ENCODE measurements around the gene PABPC3.

The PABPC3 gene
- long read RNA-seq, donor 1, partial matches to known transcripts: 0 of 1 reads
- long read RNA-seq, donor 1, other reads (novel, unspliced or antisense): 0 of 1 reads
- long read RNA-seq, donor 2: 0 reads
- long read RNA-seq, donor 3, partial matches to known transcripts: 0 of 1 reads
- long read RNA-seq, donor 3, other reads (novel, unspliced or antisense): 0 of 1 reads
- long read RNA-seq, donor 4, partial matches to known transcripts: 0 of 1 reads
- long read RNA-seq, donor 4, other reads (novel, unspliced or antisense): 0 of 1 reads
- long read RNA-seq, donor 5, partial matches to known transcripts: 0 of 1 reads
- long read RNA-seq, donor 5, other reads (novel, unspliced or antisense): 0 of 1 reads
- long read RNA-seq, donor 6: 0 reads
- long read RNA-seq, donor 7, partial matches to known transcripts: 0 of 1 reads
- long read RNA-seq, donor 7, other reads (novel, unspliced or antisense): 0 of 1 reads
- long read RNA-seq, donor 8: 0 reads

GRCh38 chr13:25095851-25096453, at the start of gene PABPC3:
Gene PABPC3, plus strand, starts transcription at chr13:25096136. Its CDS starts 63 bp downstream, at chr13:25096199.
- peak; percentile 28 for DNase-seq

DNA sequence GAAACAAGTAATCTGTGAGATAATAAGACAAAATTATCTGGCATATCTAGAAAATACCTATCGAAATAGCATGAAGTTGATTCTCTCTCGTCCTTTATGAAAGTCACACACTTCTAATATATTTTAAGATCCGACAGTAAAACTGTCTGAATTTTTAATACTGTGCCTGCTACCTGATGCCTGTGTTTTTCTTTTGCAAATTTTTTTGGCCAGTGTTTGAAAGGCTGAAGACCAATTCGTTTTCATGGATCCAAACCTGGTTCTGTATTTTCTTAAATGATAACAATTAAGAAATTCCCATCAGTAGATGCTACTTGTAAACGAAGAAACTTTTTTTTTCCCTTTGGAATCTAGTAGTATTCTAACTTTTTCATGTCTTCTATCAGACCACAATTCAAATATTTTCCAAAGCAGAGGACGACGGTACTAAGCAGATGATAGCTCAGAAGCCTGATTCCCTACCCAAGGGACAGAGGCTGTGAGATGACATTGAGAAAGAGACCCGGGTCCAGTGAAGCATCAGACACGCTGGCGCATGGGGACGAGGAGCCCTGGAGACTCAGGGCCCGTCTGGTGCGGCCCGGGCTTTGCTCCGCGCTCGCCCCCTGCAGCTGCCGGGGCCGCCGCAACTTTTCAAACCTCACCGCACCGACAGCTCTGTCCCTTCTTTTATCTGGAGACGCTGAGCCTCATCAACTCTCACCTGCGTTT, 49.5 kb upstream of the PABPC3 start:
- peak; percentile 6 for DNase-seq

- peak; percentile 72 for DNase-seq
Observed at GRCh38 chr13:25046985-25047511, 48.9 kb upstream of the PABPC3 start.

DNA sequence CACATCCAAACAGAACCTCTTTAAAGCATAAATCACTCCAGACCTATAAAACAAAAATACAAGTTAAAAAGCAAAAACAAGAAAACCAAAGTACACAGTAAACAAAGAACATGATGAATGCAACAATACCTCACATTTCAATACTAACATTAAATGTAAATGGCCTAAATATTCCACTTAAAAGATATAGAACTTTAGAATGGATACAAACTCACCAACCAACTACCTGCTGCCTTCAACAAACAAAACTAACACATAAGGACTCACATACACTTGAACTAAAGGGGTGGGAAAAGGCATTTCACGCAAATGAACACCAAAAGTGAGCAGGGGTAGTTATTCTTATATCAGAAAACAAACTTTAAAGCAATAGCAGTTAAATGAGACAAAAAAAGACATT, 44.9 kb upstream of the PABPC3 start:
- no peak for DNase-seq

GRCh38 chr13:25059166-25059565, 36.8 kb upstream of the PABPC3 start:
- no peak for DNase-seq

DNA sequence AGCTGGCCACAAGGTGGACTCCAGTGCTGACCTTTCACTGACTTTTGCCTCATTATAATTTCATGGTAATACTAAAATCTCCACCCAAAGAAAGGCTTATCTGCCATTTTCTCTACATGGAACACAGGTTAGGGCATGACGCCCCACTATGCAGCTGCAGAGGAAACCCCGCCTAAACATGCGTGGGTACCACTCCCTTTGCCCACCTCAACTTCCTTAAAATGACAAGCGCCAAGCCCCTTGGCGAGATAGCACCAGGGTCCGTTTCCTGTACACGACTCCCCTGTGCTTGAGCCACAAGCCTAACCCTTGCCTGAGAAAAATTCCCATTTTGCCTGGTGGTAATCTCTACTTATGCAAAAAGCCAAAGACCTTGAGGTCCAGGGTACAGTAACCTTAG, 36.0 kb upstream of the PABPC3 start:
- no peak for DNase-seq

GRCh38 chr13:25062479-25062878, 33.5 kb upstream of the PABPC3 start:
- no peak for DNase-seq

DNA sequence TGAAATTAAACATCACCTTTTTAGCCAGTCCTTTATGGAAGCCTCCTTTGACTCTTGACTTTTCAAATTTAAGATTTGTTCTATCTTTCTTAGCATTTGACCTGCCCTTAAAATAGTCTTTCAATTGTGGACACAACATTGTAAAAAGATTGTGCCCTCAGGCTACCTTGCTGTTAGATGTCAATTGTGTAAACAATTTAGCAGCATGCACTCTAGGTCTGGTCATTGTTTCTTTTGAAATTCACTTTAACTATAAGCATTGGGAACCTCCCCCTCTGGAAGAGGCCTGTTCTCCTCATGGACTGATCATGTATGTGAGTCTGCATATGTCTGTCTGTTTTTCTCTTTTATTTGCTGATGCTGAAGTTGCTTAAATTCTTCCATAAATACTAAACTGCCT, 31.5 kb upstream of the PABPC3 start:
- no peak for DNase-seq

DNA sequence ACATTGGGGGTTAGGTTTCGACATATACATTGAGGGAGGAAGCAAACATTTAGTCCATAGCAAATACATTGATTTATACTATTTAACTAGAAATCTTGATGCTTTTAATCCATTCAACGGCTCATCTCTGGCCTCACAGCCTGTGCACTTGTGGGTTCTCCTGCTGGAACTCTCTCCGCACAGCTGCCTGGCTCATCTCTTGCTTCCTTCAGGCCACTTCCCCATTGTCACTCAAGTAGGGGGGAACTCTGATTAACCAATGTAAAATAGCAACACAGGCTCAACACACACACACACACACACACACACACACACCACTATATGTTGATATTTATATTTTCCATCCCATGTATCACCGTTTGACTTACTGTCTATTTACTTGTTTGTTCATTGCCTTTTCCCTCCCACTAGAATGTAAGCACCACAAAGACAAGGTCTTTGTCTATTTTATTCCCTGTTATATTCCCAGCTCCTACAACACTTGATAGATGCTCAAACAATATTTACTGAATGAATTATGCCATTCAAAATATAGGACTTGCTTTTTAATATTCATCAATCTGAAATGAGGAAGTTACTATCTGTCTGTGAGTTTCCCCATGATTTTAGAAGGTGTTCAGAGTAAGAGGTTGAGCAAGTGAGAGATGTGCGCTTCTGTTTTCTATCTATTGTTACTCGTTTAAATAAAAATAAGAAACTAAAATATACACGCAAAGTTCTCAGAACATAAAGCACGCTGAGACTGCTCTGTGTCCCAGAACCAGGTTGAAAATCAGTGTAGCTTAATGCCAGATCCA, 29.8 kb upstream of the PABPC3 start:
- DNase-seq: no peak

GRCh38 chr13:25067064-25067463, 28.9 kb upstream of the PABPC3 start:
- no peak for DNase-seq

DNA sequence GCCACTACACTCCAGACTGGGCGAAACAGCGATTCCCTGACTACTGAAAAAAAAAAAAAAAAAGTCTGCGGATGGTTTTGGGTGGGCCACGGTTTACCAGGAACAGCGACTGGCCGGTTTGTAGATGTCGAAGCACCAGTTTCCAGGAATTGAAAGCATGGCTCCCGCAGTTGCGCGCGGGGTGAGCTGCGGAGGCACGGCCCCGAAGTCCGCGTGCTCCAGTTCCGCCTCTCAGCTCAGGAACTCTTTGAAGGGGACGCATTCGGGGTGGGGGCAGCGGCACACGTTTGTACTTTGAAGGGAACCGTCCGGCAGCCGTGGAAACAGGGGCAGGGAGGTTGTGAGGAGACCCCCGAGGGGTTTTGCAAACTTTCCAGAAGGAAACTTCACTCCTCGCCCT, 27.1 kb upstream of the PABPC3 start:
- no peak for DNase-seq

GRCh38 chr13:25069236-25069635, 26.7 kb upstream of the PABPC3 start:
- DNase-seq: no peak

DNA sequence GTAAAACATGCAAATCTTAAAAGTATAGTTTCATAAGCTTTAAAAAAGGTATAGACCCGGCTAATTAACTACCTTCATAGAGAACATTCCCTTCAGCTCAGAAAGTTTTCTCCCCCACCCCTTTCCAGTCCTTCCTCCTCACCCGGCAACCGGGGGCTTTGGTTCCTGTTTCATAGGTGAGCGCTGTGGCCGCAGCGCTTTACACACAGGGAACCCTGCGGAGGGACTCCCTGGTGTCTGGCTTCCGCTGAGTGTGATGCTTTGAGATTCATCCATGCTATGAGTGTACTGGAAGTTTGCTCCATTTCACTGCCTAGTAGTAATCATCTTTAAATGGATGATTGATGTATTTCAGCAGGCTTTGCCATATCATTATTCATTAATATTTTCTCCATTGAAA, 26.0 kb upstream of the PABPC3 start:
- DNase-seq: no peak

DNA sequence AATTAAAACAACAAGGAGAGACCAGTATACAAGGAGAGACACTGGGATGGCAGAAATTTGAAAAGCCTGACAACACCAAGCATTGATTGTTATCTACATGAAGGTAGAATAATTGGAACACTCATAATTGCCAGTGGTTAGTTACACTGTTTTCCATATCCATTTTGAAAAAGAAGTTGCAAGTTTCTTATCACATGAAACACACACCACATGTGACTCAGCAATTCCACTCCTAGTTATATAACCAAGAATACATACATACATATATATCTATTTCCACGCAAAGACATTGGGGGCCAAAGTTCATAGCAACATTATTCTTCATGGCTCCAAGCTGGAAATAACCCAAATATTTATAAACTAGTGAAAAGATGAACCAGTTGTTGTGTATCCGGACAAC, 15.2 kb upstream of the PABPC3 start:
- DNase-seq: no peak

DNA sequence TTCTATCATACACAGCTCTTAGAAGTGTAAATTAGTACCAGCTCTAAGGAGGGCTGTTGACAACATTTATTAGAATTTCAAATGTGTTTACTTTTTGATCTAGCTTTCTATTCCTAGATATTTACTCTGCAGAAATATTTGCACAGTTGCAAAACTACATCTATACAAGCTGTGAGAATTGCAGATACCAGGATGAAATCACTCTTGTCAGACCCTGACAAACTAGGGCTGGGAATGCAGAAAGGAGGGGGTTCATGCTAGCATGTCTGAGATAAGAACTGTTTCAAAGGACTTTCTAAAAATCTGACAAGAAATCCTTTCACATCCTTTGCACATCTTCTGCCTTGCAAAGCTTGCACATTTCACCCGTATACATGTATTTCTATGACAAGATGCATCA, 11.8 kb upstream of the PABPC3 start:
- no peak for DNase-seq

GRCh38 chr13:25085125-25085742, 10.7 kb upstream of the PABPC3 start:
- peak; percentile 8 for DNase-seq

- no peak for DNase-seq
Observed at GRCh38 chr13:25088562-25089221, 7.2 kb upstream of the PABPC3 start.

DNA sequence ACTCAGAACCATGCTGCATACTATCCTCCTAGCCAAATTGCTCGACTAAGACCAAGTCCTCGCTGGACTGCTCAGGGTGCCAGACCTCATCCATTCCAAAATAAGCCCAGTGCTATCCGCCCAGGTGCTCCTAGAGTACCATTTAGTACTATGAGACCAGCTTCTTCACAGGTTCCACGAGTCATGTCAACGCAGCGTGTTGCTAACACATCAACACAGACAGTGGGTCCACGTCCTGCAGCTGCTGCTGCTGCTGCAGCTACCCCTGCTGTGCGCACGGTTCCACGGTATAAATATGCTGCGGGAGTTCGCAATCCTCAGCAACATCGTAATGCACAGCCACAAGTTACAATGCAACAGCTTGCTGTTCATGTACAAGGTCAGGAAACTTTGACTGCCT, 1.5 kb downstream of the PABPC3 start:
- no peak for DNase-seq

GRCh38 chr13:25103711-25104110, 7.8 kb downstream of the PABPC3 start:
- DNase-seq: no peak

DNA sequence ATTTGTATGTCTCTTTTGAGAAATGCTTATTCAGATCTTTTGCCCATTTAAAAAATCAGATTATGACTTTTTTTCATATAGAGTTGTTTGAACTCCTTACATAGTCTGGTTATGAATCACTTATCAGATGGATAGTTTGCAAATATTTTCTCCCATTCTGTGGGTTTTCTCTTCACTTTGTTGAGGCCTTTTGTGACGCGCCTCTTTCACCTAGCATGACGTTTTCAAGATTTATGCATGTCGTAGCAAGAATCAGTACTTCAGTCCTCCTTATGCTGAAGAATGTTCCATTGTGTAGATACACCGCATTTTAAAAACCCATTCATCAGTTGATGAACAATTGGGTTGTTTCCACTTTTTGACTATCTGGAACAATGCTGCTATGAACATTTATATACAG, 13.4 kb downstream of the PABPC3 start:
- no peak for DNase-seq

- no peak for DNase-seq
Observed at GRCh38 chr13:25110956-25111584, 15.1 kb downstream of the PABPC3 start.
